ENCODE data around the gene INPP5D.
"Not testable (repeated sequence)": the region's sequence is repeated elsewhere in the genome, so short reads cannot be mapped to it uniquely, and the experiment has no call there.

Gene INPP5D

DNA sequence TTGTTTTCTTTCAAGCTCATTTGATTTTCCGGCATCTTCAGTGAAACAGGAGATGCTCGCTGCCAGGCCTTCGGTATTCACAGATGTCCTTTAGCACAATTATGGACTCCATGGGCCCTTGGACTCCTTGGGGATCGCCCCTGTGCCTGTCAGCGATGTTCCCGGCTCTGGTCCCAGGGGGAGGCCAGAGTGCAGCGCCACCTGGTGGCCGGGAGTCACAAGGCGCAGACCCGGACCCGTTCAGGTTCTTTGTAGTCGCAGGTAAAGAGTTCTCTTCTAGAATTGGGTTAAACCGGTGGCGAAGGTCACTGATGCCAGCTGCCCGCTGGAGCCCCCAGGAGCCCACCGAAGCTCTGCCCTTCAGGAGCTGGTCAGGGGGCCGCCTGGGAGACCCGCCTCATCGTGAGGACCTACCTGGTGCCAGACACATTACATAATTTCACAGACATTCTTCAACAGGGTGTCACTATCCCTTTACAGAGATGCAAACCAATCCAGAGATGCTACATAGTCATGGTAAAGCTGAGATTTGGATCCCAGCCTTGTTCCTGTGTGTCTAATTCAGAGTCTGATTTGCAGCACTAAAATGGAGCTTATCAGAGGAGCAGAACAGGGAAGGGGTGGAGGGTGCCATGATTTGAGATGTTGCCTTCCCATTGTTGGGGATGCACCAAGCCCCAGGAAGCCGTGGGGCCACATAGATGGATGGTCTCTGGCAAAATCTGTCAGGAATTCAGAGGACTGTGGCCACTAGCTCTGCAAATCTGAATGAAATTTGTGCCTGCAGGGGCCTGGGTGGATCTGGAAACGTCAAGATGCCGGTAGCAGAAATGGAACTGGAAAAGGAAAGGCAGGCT, 6.0 kb upstream of the INPP5D start:
- DNase-seq: peak; percentile 16

DNA sequence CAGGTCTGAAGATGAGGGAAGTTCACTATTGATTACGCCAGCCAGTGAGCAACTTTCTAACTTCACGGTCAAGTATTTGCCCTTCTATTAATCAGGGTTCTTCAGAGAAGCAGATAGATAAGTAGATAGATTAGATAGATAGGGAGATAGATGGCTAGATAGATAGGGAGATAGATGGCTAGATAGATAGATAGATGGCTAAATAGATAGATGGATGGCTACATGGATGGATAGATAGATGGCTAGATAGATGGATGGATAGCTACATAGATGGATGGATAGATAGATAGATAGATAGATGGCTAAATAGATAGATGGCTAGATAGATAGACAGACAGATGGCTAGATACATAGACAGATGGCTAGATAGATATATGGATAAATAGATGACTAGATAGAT, 4.8 kb upstream of the INPP5D start:
- DNase-seq: no peak

GRCh38 chr2:233056961-233057605, 3.1 kb upstream of the INPP5D start:
- no peak for DNase-seq

DNA sequence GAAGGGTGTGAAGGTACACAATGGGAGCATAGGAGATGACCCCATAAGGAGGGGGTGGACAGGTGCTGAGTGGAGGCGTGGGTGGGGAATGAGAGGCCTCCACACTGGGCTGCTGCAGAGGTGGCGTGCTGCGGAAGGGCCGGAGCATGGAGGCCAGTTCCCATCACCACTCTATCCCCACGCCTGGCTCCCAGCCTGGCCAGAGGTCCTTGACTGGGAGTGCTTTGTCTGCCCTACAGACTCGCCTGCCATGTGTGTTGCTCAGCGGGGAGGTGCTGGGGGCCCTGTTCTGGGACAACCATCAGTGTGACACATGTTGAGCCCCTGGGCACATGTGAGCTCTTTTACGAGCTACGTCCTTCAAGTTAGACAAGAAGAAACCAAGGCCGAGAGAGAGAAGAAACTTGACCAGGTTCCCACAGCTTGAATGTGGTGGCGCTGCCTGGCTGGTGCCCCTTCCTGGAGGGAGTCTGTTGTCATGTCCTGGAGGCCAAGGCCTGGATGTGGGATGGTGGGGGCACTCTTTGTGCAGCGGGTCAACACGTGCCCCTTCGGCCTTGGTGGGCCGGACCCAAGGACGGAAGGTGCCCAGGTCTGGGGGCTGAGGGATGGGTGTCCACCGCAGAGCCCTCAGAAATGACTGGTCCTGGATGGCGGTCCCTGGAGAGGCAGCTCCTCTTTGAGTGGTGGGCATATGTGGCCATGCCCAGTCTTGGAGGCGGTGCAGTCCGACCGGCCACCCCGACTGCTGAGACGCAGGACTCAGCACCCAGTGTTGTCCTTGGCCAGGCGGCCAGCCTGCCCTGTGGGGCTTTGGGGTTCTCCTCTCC, 1.2 kb upstream of the INPP5D start:
- DNase-seq: no peak

DNA sequence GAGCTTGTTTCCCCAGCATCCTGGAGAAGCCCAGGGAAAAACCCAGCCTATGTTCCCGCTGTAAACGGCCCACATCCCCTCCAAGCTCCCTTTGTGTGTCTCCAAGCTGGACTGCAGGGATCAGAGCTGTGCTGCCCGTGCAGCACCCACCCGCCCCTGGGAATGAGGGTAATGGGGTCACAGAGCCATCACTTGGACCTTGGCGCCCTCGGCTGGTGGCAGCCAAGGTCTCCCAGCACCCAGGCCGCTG, 670 bp upstream of the INPP5D start:
- DNase-seq: no peak

GRCh38 chr2:233060501-233060979, 398 bp downstream of the INPP5D start:
- no peak for DNase-seq

DNA sequence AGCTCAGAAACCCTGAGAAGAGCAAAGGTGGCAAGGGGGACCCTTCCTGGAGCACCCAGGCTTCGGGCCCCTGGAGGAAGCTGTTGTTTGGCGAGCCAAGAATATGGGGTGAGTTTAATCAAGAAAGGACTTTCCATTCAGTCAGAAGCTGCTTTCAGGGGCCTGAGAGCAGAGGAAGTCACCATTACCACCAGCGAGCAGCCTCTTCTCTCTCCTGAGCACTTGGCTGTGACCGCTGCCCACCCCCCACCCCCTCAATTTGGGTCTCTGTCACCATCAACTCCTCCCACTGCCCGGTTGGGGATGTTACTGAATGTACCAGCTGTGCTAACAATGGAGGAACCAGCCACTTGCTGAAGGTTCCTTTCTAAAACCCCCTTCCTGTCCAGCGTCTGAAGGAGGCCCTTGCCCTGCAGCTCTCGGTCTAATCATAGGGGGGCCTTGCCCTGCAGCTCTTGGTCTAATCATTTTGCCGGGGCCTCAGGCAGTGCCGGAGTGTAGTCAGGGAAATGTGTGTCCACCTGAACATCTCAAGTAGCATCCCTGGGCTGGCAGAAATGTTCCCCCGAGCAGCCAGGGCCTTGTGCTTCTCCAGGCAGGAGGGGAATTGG, 943 bp downstream of the INPP5D start:
- no peak for DNase-seq

GRCh38 chr2:233061591-233062450, 1.7 kb downstream of the INPP5D start:
- DNase-seq: no peak

DNA sequence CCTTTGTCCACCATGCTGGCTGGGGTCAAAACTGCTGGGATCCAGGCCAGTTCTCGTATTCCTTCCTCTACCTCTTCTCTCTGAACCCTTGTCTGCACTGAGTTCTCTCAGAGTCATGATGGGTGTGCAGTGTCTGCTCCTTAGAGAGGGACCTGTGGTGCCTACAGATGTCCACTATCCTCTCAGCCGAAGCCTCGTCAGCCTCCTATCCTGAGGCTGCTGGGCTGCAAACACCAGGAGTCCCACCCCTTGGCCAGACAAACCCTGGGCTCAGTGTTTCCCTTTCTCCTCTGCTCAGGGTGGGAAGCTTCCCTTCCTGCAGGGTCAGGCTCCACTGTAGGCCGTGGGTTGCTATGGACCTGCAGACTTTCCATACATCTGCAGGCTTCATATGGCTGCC, 2.3 kb downstream of the INPP5D start:
- no peak for DNase-seq

GRCh38 chr2:233062946-233063268, 2.8 kb downstream of the INPP5D start:
- DNase-seq: no peak

DNA sequence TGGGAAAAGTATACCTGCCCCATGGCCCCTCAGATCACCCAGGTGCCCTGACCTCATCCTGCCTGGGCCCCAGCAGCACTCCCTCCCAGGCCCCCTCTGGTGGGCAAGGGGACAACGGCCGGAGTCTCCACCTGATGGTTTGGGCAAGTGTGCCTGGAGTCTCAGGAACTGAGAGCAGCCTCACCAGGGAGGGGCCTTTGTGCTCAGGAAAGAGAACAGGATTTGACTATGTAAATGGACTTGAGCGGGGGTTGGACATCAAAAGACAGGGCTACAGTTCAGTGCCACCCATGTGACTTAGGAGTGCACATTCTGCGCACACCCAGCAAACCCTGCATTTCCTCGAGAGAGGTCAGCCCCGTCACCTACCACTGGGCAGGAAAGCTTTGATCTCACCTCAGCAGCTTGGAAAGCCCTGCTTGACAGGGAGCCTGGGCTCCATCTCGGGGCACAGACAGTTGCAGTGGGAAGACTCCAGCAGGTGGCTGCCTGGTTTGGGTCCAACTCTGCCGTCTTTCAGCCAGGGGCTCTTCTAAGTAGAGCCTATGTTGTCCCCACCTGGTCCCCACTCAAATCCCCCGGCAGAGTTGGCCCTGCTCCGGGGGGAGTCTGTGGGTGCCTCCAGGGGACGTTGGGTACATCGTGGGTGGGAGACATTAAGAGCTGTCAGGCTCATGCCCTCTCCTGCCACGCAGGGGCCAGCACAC, 3.3 kb downstream of the INPP5D start:
- DNase-seq: no peak

DNA sequence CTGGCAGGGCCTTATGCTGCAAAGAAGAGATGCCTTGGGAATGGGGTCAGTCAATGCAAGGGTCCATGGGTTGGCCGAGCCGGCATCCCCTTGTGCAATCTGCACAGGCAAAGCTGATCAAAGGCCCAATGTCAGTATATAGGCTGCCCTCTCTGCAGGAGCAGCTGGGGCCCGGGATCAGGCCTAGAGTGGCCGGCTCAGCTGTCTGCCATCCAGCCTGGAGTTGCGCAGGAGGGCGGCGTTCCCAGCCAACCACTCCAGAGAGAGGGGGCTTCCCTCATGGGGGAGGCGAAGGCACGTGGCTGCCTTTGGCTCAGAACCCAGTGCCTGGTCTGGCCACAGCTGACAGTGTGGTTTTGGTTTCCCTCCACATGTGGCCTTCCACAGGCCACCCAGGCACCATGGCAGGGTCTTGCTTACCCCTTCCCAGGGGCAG, 3.9 kb downstream of the INPP5D start:
- no peak for DNase-seq

GRCh38 chr2:233064530-233065199, 4.5 kb downstream of the INPP5D start:
- no peak for DNase-seq

- not testable (repeated sequence) for DNase-seq
Observed at GRCh38 chr2:233065200-233065589, 5.1 kb downstream of the INPP5D start.

DNA sequence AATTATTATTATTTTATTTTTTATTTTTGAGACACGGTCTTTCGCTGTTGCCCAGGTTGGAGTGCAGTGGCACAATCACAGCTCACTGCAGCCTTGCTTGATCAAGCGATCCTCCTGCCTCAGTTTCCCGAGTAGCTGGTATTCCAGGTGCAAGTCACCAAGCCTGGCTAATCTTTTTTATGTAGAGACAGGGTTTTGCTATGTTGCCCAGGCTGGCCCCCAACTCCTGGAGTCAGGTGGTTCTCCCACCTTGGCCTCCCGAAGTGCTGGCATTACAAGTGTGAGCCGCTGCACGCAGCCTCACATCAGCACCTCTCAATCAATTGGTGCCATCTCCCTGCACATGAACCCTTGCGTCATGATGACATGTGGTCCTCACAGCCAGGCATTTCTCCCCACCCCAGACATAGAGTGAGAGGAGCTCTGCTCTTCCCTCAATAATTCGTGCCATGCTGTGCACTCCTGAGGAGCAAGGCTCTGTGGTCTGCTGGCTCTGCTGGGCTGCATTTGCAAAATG, 5.9 kb downstream of the INPP5D start:
- no peak for DNase-seq

DNA sequence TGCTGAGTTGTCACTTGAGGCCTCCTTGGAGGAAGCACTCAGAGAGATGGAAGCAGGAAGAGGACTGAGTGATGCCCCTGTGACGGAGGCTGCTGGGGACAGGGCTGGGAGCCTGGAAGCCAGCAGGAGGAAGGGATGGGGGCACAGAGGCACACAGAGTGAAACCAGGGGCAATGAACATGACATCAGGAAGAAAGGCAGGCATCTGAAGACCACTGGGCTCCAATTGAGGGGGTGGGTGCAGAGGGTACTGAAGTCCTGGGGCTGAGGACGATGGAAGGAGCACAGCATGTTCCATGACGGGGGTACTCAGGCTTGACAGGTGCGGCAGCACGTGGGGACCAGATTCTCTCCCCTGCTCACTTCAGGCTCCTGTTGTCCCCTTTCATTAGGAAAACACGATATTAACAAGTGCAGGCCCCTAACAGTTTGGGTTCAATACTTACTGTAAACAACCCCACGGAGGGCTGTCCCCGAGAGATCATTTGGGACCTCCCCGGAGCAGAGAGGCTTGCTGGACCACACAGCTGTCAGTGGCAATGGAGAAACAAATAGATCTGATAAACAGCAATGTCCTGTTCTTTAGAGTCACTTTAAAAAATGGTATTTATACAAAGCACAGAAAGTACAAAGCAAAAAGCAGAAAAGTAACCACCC, 8.7 kb downstream of the INPP5D start:
- no peak for DNase-seq

DNA sequence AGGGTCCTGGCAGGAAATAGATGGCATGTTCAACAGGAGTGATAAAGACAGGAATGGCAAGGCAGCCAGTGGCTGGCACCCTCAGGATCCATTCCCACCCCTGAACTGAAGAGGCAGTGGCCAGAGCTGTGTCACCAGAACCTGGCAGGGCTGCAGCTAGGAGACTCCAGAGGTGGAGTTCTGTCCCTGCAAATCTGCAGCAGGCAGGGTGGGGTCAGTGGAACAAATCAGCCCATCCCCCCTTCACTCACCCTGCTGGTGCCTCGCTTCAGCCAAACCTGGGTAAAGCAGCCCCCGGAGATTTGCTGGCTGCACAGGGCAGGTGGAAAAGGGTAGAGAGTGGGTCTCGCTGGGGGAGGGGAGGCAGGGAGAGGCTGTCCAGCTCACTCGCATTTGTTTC, 12.7 kb downstream of the INPP5D start:
- no peak for DNase-seq

DNA sequence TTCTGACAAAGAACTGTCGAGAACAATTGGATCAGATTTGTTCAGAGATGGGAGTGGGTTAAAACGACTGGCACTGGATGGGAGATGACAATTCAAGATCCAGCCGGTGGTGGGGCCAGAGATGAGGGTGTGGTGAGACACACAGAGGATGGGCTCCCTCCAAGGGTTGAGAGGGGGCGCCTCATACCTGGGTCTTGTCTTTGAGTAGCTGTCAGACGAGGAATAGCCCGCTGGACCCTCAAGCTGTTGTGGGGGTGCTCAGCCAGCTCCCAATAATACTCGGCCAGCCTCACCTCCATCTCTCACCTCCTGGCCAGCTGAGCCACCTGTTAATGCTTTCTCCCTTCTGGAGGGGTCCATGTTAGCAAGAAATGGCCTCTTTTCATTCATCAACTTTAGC, 14.0 kb downstream of the INPP5D start:
- no peak for DNase-seq

GRCh38 chr2:233075141-233075965, 15.2 kb downstream of the INPP5D start:
- DNase-seq: no peak

DNA sequence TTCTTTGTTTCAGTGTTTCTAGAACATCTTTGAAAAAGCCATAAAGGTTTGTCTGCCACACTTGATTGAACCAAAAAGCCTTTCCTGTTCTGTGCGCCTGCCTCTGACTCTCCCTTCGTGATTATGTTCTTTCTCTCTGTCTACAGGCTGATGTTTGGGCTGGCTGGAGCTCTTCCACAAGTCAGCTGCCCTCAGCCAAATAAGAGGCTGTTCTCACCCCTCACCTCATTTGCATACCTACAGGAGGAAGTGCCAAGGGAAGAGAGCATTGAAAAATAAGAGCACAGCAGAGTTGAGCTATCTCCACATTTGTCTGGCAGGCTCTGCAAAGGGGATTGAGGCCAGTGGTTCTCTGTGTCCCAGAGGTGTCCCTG, 15.8 kb downstream of the INPP5D start:
- DNase-seq: no peak

Data from NCI-H2029 treated with DMSO at 0.1 percent for 48 hours (cell line).